ENCODE results near the gene FBH1. TPM values are rescaled to one million over a fixed set of nuclear protein-coding genes. Genes with fewer than 3 reads are reported as not detected.
"Not testable (repeated sequence)": the region's sequence is repeated elsewhere in the genome, so short reads cannot be mapped to it uniquely, and the experiment has no call there.

Gene FBH1
- total and polyA plus RNA-seq, 7 donors: 32.4 to 59.3 (median 43.2) TPM

GRCh38 chr10:5858811-5859210 lies 31.2 kb upstream of the FBH1 start:
- WGBS, 3 donors: 82 to 90% (median 89%) methylated on average over 5 of the region's 5 CpGs
- TF ChIP-seq CTCF (IDR thresholded peaks at IDR 0.05): no peak
- intact Hi-C loops (cut with DNase I): no loop called here

GRCh38 chr10:5860066-5860465 lies 30.0 kb upstream of the FBH1 start:
- intact Hi-C loops (cut with DNase I): no loop called here
- Histone ChIP-seq H3K27ac (no peak overlapping the region), H3K36me3 (ENCODE audit: insufficient read depth in 1 of 2, low read depth in 1 of 2) (no peaks in the 10 kb centered on the region), H3K9me3 (no peaks in the 10 kb centered on the region), H3K27me3 (ENCODE audit: insufficient read depth in 3 of 3, low read length in 2 of 3) (no peaks in the 10 kb centered on the region), H3K4me1 (no peaks in the 10 kb centered on the region), H3K4me3 (no peak overlapping the region)
- WGBS, 3 donors: 68 to 81% (median 69%) methylated on average over 7 of the region's 7 CpGs
- no peak for TF ChIP-seq CTCF (IDR thresholded peaks at IDR 0.05)
- DNase-seq (no peak), ATAC-seq (no peak)

More at GRCh38 chr10:5858811-5859210, 31.2 kb upstream of the FBH1 start:
- H3K36me3 ChIP-seq (ENCODE audit: insufficient read depth in 1 of 2, low read depth in 1 of 2): no peaks in the 10 kb centered on the region
- no peak for ATAC-seq
- H3K4me3 ChIP-seq: no peak overlapping the region
- no peaks in the 10 kb centered on the region for H3K4me1 ChIP-seq
- no peak for DNase-seq
- no peaks in the 10 kb centered on the region for H3K9me3 ChIP-seq
- no peak overlapping the region for H3K27ac ChIP-seq
- H3K27me3 ChIP-seq (ENCODE audit: insufficient read depth in 3 of 3, low read length in 2 of 3): no peaks in the 10 kb centered on the region

- Histone ChIP-seq H3K27me3 (ENCODE audit: insufficient read depth in 3 of 3, low read length in 2 of 3) (no peaks in the 10 kb centered on the region), H3K4me3 (no peak overlapping the region), H3K27ac (no peak overlapping the region), H3K36me3 (ENCODE audit: insufficient read depth in 1 of 2, low read depth in 1 of 2) (no peaks in the 10 kb centered on the region), H3K9me3 (no peaks in the 10 kb centered on the region), H3K4me1 (no peaks in the 10 kb centered on the region)
- ATAC-seq (no peak), DNase-seq (no peak)
- TF ChIP-seq CTCF (IDR thresholded peaks at IDR 0.05): no peak
- intact Hi-C loops (cut with DNase I): no loop called here
- 93 to 97% (median 94%) methylated on average over 7 of the region's 7 CpGs for WGBS, 3 donors
Observed at GRCh38 chr10:5862360-5862961, 27.6 kb upstream of the FBH1 start.

GRCh38 chr10:5862981-5863685 lies 26.9 kb upstream of the FBH1 start:
- H3K9me3 ChIP-seq; H3K27ac ChIP-seq; intact Hi-C loops (cut with DNase I); ATAC-seq; H3K4me1 ChIP-seq; H3K36me3 ChIP-seq (ENCODE audit: insufficient read depth in 1 of 2, low read depth in 1 of 2); H3K4me3 ChIP-seq; DNase-seq; H3K27me3 ChIP-seq (ENCODE audit: insufficient read depth in 3 of 3, low read length in 2 of 3): not testable (repeated sequence)
- WGBS, 3 donors: 88 to 95% (median 90%) methylated on average over 9 of the region's 9 CpGs

- ATAC-seq; H3K36me3 ChIP-seq (ENCODE audit: insufficient read depth in 1 of 2, low read depth in 1 of 2); H3K27me3 ChIP-seq (ENCODE audit: insufficient read depth in 3 of 3, low read length in 2 of 3); DNase-seq; intact Hi-C loops (cut with DNase I); H3K4me3 ChIP-seq; H3K9me3 ChIP-seq; H3K27ac ChIP-seq; H3K4me1 ChIP-seq: not testable (repeated sequence)
- WGBS, 3 donors: 79 to 89% (median 88%) methylated on average over 5 of the region's 5 CpGs
Observed at GRCh38 chr10:5866451-5867081, 23.5 kb upstream of the FBH1 start.

- H3K27ac ChIP-seq; ATAC-seq; H3K36me3 ChIP-seq (ENCODE audit: insufficient read depth in 1 of 2, low read depth in 1 of 2); H3K4me1 ChIP-seq; H3K4me3 ChIP-seq; H3K27me3 ChIP-seq (ENCODE audit: insufficient read depth in 3 of 3, low read length in 2 of 3); H3K9me3 ChIP-seq; DNase-seq; intact Hi-C loops (cut with DNase I): not testable (repeated sequence)
- WGBS, 3 donors: 63 to 65% (median 64%) methylated on average over 4 of the region's 4 CpGs
Observed at GRCh38 chr10:5867091-5867615, 22.9 kb upstream of the FBH1 start.

GRCh38 chr10:5868383-5868782 lies 21.7 kb upstream of the FBH1 start:
- H3K9me3 ChIP-seq; intact Hi-C loops (cut with DNase I); H3K27me3 ChIP-seq (ENCODE audit: insufficient read depth in 3 of 3, low read length in 2 of 3); H3K27ac ChIP-seq; H3K4me3 ChIP-seq; H3K36me3 ChIP-seq (ENCODE audit: insufficient read depth in 1 of 2, low read depth in 1 of 2); ATAC-seq; DNase-seq; H3K4me1 ChIP-seq: not testable (repeated sequence)
- WGBS, 3 donors: 87 to 96% (median 91%) methylated on average over 8 of the region's 8 CpGs
